GM19463 (cell line): Measurements from ENCODE around the gene ZNF23.

ENCODE experiments used
- ATAC-seq: cut with Tn5 transposase; IDR thresholded peaks from one replicate; pipeline ENCODE4 v1.9.1; 2021; ENCODE audit warnings: mild to moderate bottlenecking, moderate library complexity; ENCODE audit not compliant: unreplicated experiment

ZNF23 gene

GRCh38 chr16:71428385-71428784 lies 33.7 kb downstream of the ZNF23 start:
- ATAC-seq, result no peak

GRCh38 chr16:71426880-71427615 lies 35.0 kb downstream of the ZNF23 start:
- no peak for ATAC-seq

GRCh38 chr16:71426069-71426879 lies 35.8 kb downstream of the ZNF23 start:
- ATAC-seq, result no peak

GRCh38 chr16:71425746-71426068 lies 36.3 kb downstream of the ZNF23 start:
- ATAC-seq, result no peak

GRCh38 chr16:71424626-71425025 lies 37.4 kb downstream of the ZNF23 start:
- no peak for ATAC-seq

- ATAC-seq, result no peak
Measured at GRCh38 chr16:71423865-71424264, 38.2 kb downstream of the ZNF23 start.

GRCh38 chr16:71423016-71423415 lies 39.0 kb downstream of the ZNF23 start:
- ATAC-seq, result no peak

GRCh38 chr16:71421911-71422310 lies 40.1 kb downstream of the ZNF23 start:
- no peak for ATAC-seq

GRCh38 chr16:71414038-71414437 lies 48.0 kb downstream of the ZNF23 start:
- ATAC-seq, result no peak

- no peak for ATAC-seq
Measured at GRCh38 chr16:71413341-71413740, 48.7 kb downstream of the ZNF23 start.

- ATAC-seq, result peak; percentile 58
Measured at GRCh38 chr16:71412270-71413160, 49.5 kb downstream of the ZNF23 start.

GRCh38 chr16:71410146-71410545 lies 51.9 kb downstream of the ZNF23 start:
- ATAC-seq, result no peak

GRCh38 chr16:71409011-71409775 lies 52.9 kb downstream of the ZNF23 start:
- ATAC-seq, result no peak

- no peak for ATAC-seq
Measured at GRCh38 chr16:71408536-71408935, 53.5 kb downstream of the ZNF23 start.

- no peak for ATAC-seq
Measured at GRCh38 chr16:71407731-71408130, 54.3 kb downstream of the ZNF23 start.

- no peak for ATAC-seq
Measured at GRCh38 chr16:71406724-71407123, 55.3 kb downstream of the ZNF23 start.

- ATAC-seq, result no peak
Measured at GRCh38 chr16:71406316-71406715, 55.7 kb downstream of the ZNF23 start.

- ATAC-seq, result no peak
Measured at GRCh38 chr16:71404364-71404763, 57.7 kb downstream of the ZNF23 start.

GRCh38 chr16:71402674-71403073 lies 59.4 kb downstream of the ZNF23 start:
- ATAC-seq, result no peak

GRCh38 chr16:71402007-71402406 lies 60.0 kb downstream of the ZNF23 start:
- no peak for ATAC-seq
